GM12878 (cell line): ENCODE measurements around the gene ZNF653. TPM values are rescaled to one million over a fixed set of nuclear protein-coding genes. Genes with fewer than 3 reads are reported as not detected.

Experiments
- ATAC-seq: fragments of 200-7000 bp; cut with Tn5 transposase; 3 replicates; pipeline ENCODE4 v1.9.1; 2020; ENCODE audit warnings: mild to moderate bottlenecking, moderate library complexity
- BruUV-seq: library from RNA; stranded (reverse); fragments of 400-500 nt; replicated peaks from 2 replicates; lab custom pipeline; 2021; lab: Mats Ljungman, UMichigan
- CTCF ChIA-PET: fragments of 300-600 bp; sonication (Branson Sonifier 250); formaldehyde crosslinking; extraction: SDS; loops from one replicate; lab custom pipeline; 2021; ENCODE audit warnings: inconsistent platforms; lab: Yijun Ruan, JAX
- POLR2A ChIA-PET: fragments of 350-600 bp; formaldehyde crosslinking; extraction: SDS; loops from one replicate; lab custom pipeline; 2021; ENCODE audit warnings: inconsistent platforms; lab: Charles Lee
- RAD21 ChIA-PET: fragments of 300-600 bp; sonication (Branson Sonifier 250); formaldehyde crosslinking; loops from one replicate; lab custom pipeline; 2023; ENCODE audit warnings: antibody characterized with exemption; ENCODE audit not compliant: unreplicated experiment; lab: Charles Lee
- SMC1A ChIA-PET: fragments of 300-600 bp; sonication (Branson Sonifier 250); formaldehyde crosslinking; loops from one replicate; lab custom pipeline; 2023; ENCODE audit not compliant: unreplicated experiment, uncharacterized antibody; lab: Charles Lee
- DNase-seq: peaks from one replicate; pipeline ENCODE4 v3.0.0-alpha.2; 2011; ENCODE audit warnings: low read depth, low spot score
- FAIRE-seq: peaks from 3 replicates; lab custom pipeline; 2011; peaks lifted over from hg19 to GRCh38; lab: Jason Lieb, UNC
- H2AFZ ChIP-seq: 2 replicates; pipeline ENCODE4 v1.6.0; 2011; ENCODE audit warnings: low read depth, low read length, control low read depth; ENCODE audit not compliant: control insufficient read depth
- H3K27ac ChIP-seq: 2 replicates; pipeline ENCODE4 v1.5.1; 2011; ENCODE audit warnings: control low read depth; ENCODE audit not compliant: control insufficient read depth, insufficient read depth
- H3K27me3 ChIP-seq, 2 experiments: replicated peaks in 1 of 2; 2 replicates each; pipeline versions ENCODE4 v1.6.0 to v1.6.1; 2011; ENCODE audit warnings: low read length in 1 of 2; ENCODE audit not compliant: control insufficient read depth in 2 of 2, insufficient read depth in 2 of 2
- H3K36me3 ChIP-seq, 2 experiments: 2 replicates each; pipeline ENCODE4 v1.5.1; 2011; ENCODE audit warnings: low read length in 1 of 2; ENCODE audit not compliant: control insufficient read depth in 2 of 2, insufficient read depth in 2 of 2
- H3K4me1 ChIP-seq: 2 replicates; pipeline ENCODE4 v1.6.1; 2011; ENCODE audit warnings: mild to moderate bottlenecking, low read length, moderate library complexity, mixed read lengths; ENCODE audit not compliant: control insufficient read depth, insufficient read depth
- H3K4me2 ChIP-seq: 2 replicates; pipeline ENCODE4 v1.6.0; 2011; ENCODE audit warnings: control low read depth; ENCODE audit not compliant: control insufficient read depth, insufficient read depth
- H3K4me3 ChIP-seq: fragments of 200-600 bp; sonication (generic); 2 replicates; pipeline ENCODE4 v1.5.1; 2016
- H3K79me2 ChIP-seq: 2 replicates; pipeline ENCODE4 v1.6.0; 2011; ENCODE audit warnings: low read length; ENCODE audit not compliant: control insufficient read depth, insufficient read depth
- H3K9ac ChIP-seq: 2 replicates; pipeline ENCODE4 v1.8.0; 2011; ENCODE audit warnings: low read length, control low read depth, mixed read lengths; ENCODE audit not compliant: control insufficient read depth, insufficient read depth
- H3K9me3 ChIP-seq: replicated peaks from 3 replicates; pipeline ENCODE4 v1.5.1; 2011; ENCODE audit warnings: mild to moderate bottlenecking, low read length; ENCODE audit not compliant: control insufficient read depth, insufficient read depth
- H4K20me1 ChIP-seq: 2 replicates; pipeline ENCODE4 v1.6.0; 2011; ENCODE audit not compliant: control insufficient read depth, insufficient read depth
- SRF ChIP-seq, 2 experiments: IDR thresholded peaks; 2 replicates each; pipeline ENCODE4 v1.6.1; 2011; ENCODE audit warnings: low read depth in 2 of 2, low read length in 2 of 2, mild to moderate bottlenecking in 1 of 2, moderate library complexity in 1 of 2
- SUPT20H ChIP-seq: IDR thresholded peaks from 2 replicates; pipeline ENCODE4 v1.6.1; 2011; ENCODE audit warnings: low read depth, mild to moderate bottlenecking, low read length, moderate library complexity, borderline replicate concordance; ENCODE audit not compliant: control insufficient read depth
- WGBS: methylation state at CpG from one replicate; pipeline ENCODE4 v1.1.6; 2016; ENCODE audit warnings: low lambda C conversion rate; ENCODE audit not compliant: insufficient replicate concordance, insufficient coverage; ENCODE audit errors: missing lambda C conversion rate; 5-methylcytosine and 5-hydroxymethylcytosine counted together
- in situ Hi-C: fragments of 300-500 bp; cut with MboI; formaldehyde crosslinking; loops from 9 replicates; pipeline ENCODE4 v1.14.3; 2018; ENCODE audit warnings: mixed read lengths
- intact Hi-C: fragments of 100-400 bp; cut with micrococcal nuclease; formaldehyde crosslinking; loops from one replicate; pipeline ENCODE4 v1.14.2; 2022; ENCODE audit not compliant: unreplicated experiment
- polyA plus RNA-seq, 11 experiments: library from polyadenylated mRNA; depleted of rRNA in 4 of 11; unstranded in 6 of 11; stranded (reverse) in 5 of 11; fragments of >200 nt; fragmentation: Nextera tagmentation in 4 of 11; fragmentation: Illumina TruSeq in 1 of 11; extraction: Ambion mirVana in 4 of 11; extraction: Trizol in 1 of 11; gene quantifications; 1 replicate in 1 of 11; 2 replicates in 10 of 11; pipeline versions ENCODE4 v1.2.1 to v1.2.3, GENCODE V29; 2011 to 2016; ENCODE audit warnings: inconsistent platforms in 2 of 11, missing spikeins in 2 of 11, low read depth in 1 of 11
- total RNA-seq, 4 experiments: library from RNA; depleted of rRNA in 3 of 4; stranded (reverse); fragments of >200 nt in 3 of 4; fragmentation: Illumina TruSeq in 1 of 4; extraction: Trizol in 1 of 4; gene quantifications; 2 replicates each; pipeline versions ENCODE4 v1.2.1 to v1.2.3, GENCODE V29; 2013 to 2021
- TF ChIP-seq, protein P1 (sequence below): IDR thresholded peaks from 2 replicates; pipeline ENCODE4 v1.6.1; 2012; ENCODE audit warnings: improper control_type of control experiment, low read depth, low read length; ENCODE audit not compliant: insufficient replicate concordance

ZNF653 gene
- total and polyA plus RNA-seq, 10 of the 15 experiments (the other 5 are each of a cell fraction or from before 2014, with no cell fraction given) = 2.2 to 13.2 (median 6.7) TPM; not detected in 2

DNA sequence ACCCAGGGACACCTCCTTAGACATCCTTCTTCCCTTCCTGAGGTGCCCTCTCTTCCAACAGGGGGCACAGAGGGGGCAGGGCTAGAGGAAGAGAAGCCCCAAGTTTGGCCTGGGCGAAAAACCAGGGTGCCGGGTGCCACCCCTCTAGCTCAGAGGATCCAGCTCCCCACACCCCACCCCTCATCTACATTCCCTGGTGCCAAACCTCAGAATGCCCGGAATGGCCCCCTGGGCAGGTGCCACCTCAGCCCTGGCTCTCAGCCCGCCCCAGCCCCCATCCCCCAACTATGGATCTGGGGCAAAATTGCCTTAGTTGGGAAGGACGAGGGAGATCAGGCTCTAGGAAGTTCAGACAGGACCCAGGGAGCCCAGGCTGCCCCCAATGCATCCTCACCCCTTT lies 35.0 kb upstream of the ZNF653 start (continued):
- TF ChIP-seq, protein P1, sequence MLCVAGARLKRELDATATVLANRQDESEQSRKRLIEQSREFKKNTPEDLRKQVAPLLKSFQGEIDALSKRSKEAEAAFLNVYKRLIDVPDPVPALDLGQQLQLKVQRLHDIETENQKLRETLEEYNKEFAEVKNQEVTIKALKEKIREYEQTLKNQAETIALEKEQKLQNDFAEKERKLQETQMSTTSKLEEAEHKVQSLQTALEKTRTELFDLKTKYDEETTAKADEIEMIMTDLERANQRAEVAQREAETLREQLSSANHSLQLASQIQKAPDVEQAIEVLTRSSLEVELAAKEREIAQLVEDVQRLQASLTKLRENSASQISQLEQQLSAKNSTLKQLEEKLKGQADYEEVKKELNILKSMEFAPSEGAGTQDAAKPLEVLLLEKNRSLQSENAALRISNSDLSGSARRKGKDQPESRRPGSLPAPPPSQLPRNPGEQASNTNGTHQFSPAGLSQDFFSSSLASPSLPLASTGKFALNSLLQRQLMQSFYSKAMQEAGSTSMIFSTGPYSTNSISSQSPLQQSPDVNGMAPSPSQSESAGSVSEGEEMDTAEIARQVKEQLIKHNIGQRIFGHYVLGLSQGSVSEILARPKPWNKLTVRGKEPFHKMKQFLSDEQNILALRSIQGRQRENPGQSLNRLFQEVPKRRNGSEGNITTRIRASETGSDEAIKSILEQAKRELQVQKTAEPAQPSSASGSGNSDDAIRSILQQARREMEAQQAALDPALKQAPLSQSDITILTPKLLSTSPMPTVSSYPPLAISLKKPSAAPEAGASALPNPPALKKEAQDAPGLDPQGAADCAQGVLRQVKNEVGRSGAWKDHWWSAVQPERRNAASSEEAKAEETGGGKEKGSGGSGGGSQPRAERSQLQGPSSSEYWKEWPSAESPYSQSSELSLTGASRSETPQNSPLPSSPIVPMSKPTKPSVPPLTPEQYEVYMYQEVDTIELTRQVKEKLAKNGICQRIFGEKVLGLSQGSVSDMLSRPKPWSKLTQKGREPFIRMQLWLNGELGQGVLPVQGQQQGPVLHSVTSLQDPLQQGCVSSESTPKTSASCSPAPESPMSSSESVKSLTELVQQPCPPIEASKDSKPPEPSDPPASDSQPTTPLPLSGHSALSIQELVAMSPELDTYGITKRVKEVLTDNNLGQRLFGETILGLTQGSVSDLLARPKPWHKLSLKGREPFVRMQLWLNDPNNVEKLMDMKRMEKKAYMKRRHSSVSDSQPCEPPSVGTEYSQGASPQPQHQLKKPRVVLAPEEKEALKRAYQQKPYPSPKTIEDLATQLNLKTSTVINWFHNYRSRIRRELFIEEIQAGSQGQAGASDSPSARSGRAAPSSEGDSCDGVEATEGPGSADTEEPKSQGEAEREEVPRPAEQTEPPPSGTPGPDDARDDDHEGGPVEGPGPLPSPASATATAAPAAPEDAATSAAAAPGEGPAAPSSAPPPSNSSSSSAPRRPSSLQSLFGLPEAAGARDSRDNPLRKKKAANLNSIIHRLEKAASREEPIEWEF = no peak
- TF ChIP-seq, all 136 proteins: peak for 0

GRCh38 chr19:11539495-11540365 lies 34.1 kb upstream of the ZNF653 start:
- 58% methylated on average over 27 of the region's 36 CpGs for WGBS
- SMC1A ChIA-PET = interaction anchor here (1.0 kb wide), 1 partner anchor 21 kb away, joined by 3 read pairs; no protein-coding TSS in a partner anchor

More at GRCh38 chr19:11539495-11540365, 34.1 kb upstream of the ZNF653 start:
- RAD21 ChIA-PET = interaction anchor here (1.0 kb wide), 1 partner anchor 246 kb away, joined by 4 read pairs; no protein-coding TSS in a partner anchor
- no peak overlapping the region for H3K4me2 ChIP-seq
- no peak overlapping the region for H2AFZ ChIP-seq
- CTCF ChIA-PET = no interaction called here
- POLR2A ChIA-PET = no interaction called here
- H3K9ac ChIP-seq = no peak overlapping the region
- no peaks in the 10 kb centered on the region for H3K36me3 ChIP-seq
- no TSS peak for BruUV-seq
- in situ Hi-C loops = no loop called here
- intact Hi-C loops = no loop called here
- H3K27ac ChIP-seq = no peak overlapping the region
- no peak for TF ChIP-seq SUPT20H
- TF ChIP-seq SRF (IDR thresholded peaks at IDR 0.05; ENCODE audit: low read depth in 2 of 2, low read length in 2 of 2) = peak; percentile 72 to 85
- no peaks in the 10 kb centered on the region for H3K79me2 ChIP-seq
- H3K4me1 ChIP-seq = peaks cover 7% of the 10 kb centered on the region
- ATAC-seq (peak; percentile 55), FAIRE-seq (no peak), DNase-seq (no peak)
- no peaks in the 10 kb centered on the region for H4K20me1 ChIP-seq
- H3K27me3 ChIP-seq = no peaks in the 10 kb centered on the region
- H3K9me3 ChIP-seq = no peaks in the 10 kb centered on the region
- no peak overlapping the region for H3K4me3 ChIP-seq
